Right ventricle myocardium inferior (tissue), 1 donor: ENCODE measurements around the gene RBKS. TPM values are rescaled to one million over a fixed set of nuclear protein-coding genes. Genes with fewer than 3 reads are reported as not detected.

ENCODE experiments used
- ATAC-seq: fragments of 200-7000 bp; cut with Tn5 transposase; one replicate; pipeline ENCODE4 v1.9.1; 2020; ENCODE audit warnings: mild to moderate bottlenecking, moderate library complexity
- DNase-seq: peaks from one replicate; pipeline ENCODE4 v3.0.0; 2021; ENCODE audit errors: missing footprints
- intact Hi-C: fragments of 100-400 bp; cut with DNase I; formaldehyde crosslinking; loops from one replicate; pipeline ENCODE4 v1.11.0; 2022
- total RNA-seq: library from RNA; stranded (reverse); fragmentation: NEBNext Ultra II Directional; extraction: Animal tissue kit (Norgen Biotek cat#: 25700); gene quantifications from one replicate; pipeline ENCODE4 v1.2.1, GENCODE V29; 2021
- donor health status: DM: no; HTN: yes; CAD: no; lungs with severe emphysema.

Gene RBKS
- total RNA-seq, 1 donor from 2014 or later = 4.0 TPM

GRCh38 chr2:27852691-27853090, 37.5 kb downstream of the RBKS start:
- ATAC-seq (no peak), DNase-seq (no peak)
- intact Hi-C loops = no loop called here

DNA sequence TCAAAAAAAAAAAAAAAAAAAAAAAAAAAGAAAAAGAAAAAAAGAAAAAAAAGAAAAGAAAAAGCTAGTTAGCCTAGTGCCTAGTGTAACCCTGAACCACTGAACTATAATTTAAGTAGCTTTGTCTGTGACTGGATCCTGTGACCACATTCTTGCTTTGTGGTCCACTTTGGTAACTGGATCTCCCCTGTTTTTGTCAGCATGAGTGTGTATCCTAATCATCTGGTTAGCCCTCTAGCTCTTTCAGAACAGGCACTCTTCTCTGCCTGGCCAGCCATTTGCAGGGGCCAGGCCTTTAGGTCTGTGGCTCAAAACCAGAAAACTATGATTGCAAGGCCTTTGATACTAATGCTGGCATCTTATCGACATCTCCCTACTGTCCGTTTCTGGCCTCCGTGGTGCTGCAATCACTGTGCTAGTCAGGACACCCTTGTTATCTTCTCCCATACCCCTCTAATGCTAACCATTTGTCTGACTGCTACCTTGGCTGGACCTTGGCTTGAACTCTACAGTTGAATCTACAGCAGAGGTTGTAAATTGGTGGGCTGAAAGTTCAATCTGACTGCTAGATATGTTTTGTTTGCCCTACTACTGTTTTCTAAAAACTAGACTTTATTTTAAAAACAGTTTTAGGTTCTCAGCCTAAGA, 40.5 kb downstream of the RBKS start:
- ATAC-seq (no peak), DNase-seq (no peak)
- intact Hi-C loops = no loop called here

GRCh38 chr2:27847333-27847732, 42.9 kb downstream of the RBKS start:
- ATAC-seq (no peak), DNase-seq (no peak)
- intact Hi-C loops = no loop called here

- intact Hi-C loops = no loop called here
- DNase-seq (no peak), ATAC-seq (no peak)
These were observed 45.3 kb downstream of the RBKS start for GRCh38 chr2:27844821-27845255.

DNA sequence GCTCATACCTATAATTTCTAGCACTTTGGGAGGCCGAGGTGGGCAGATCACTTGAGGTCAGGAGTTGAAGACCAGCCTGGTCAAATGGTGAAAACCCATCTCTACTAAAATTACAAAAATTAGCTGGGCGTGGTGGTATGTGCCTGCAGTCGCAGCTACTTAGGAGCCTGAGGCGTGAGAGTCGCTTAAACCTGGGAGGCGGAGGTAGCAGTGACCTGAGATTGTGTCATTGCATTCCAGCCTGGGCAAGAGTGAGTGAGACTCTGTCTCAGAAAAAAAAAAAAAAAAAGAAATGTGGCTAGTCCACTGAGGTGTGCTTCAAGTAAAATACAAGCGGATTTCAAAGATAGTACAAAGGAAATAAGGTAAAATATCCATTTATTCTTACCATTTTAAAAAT, 46.2 kb downstream of the RBKS start:
- ATAC-seq (no peak), DNase-seq (no peak)
- intact Hi-C loops = no loop called here

GRCh38 chr2:27842894-27843293, 47.3 kb downstream of the RBKS start:
- no peak for ATAC-seq
- intact Hi-C loops = no loop called here
- DNase-seq = no peak

GRCh38 chr2:27839022-27839618, 51.1 kb downstream of the RBKS start:
- intact Hi-C loops = no loop called here
- ATAC-seq (no peak), DNase-seq (no peak)

DNA sequence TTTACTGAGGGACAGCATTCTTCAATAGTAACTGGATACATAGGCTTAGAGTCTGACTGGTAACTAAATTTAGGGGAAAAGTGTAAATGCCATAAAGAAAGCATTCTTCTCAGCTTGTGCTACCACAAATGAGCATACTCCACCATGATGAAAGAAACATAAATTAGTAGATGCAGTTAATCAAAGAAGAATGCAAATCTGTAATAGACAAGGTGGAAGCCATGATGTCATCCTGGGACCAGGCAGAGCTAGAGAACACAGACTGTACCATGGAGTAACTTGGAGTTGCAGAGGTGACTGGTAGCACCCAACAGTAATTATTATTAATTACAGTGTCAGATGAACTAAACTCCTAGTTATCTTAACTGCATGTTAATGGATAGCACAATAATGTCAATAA, 51.7 kb downstream of the RBKS start:
- intact Hi-C loops = no loop called here
- ATAC-seq (no peak), DNase-seq (no peak)

GRCh38 chr2:27833931-27834330, 56.3 kb downstream of the RBKS start:
- DNase-seq (no peak), ATAC-seq (no peak)
- intact Hi-C loops = no loop called here

GRCh38 chr2:27832396-27832795, 57.8 kb downstream of the RBKS start:
- ATAC-seq (no peak), DNase-seq (no peak)
- intact Hi-C loops = no loop called here

DNA sequence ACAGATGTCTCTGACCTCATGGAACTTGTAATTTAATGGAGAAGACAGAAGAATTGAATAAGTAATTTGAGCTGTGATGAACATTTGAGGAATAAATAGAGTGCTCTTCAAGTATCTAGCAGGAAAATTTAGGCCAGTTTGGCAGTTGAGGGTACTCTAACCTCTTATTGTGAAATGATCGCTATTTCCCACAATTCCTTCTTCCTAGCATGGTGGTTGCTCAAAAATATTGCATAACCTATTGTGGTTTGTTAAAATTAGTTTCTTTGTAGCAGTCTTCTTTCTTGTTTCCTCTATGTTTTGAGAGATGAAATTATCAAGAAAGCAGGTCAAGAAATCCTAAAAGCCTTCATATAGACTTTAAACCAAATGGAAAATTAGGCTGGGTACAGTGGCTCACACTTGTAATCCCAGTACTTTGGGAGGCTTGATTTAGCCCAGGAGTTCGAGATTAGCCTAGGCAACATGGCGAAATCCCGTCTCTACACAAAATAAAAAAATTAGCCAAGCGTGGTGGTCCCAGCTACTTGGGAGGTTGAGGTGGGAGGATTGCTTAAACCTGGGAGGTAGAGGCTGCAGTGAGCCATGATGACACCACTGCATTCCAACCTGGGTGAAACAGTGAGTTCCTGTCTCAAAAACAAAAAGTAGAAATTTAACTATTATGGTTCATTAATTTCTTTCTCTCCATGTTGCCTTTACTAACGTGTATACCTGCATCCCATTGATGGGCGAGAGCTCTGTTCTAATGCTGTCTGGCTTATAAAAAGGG, 58.7 kb downstream of the RBKS start:
- DNase-seq (no peak), ATAC-seq (no peak)
- intact Hi-C loops = no loop called here

GRCh38 chr2:27830656-27831055, 59.5 kb downstream of the RBKS start:
- intact Hi-C loops = no loop called here
- no peak for DNase-seq
- no peak for ATAC-seq

GRCh38 chr2:27829791-27830190, 60.4 kb downstream of the RBKS start:
- intact Hi-C loops = no loop called here
- no peak for DNase-seq

GRCh38 chr2:27828305-27828704, 61.9 kb downstream of the RBKS start:
- intact Hi-C loops = no loop called here
- DNase-seq (no peak), ATAC-seq (no peak)

More at GRCh38 chr2:27829791-27830190, 60.4 kb downstream of the RBKS start:
- no peak for ATAC-seq

DNA sequence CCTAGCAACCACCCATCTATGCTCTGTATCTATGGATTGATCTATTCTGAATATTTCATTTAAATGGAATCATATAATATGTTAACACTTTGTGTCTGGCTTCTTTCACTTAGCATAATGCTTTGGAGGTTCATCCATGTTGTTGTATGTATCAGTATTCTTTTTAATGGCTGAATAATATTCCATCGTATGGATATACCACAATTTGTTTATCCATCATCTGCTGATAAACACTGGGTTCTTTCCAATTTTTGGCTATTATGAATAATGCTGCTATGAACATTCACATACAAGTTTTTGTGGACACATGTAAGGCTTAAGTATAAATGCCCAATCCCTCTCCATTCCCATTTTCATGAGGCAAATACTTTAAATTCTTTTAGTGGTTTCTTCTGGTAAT, 65.8 kb downstream of the RBKS start:
- intact Hi-C loops = no loop called here
- DNase-seq (no peak), ATAC-seq (no peak)

- DNase-seq (no peak), ATAC-seq (peak; percentile 73)
- intact Hi-C loops = no loop called here
These were observed 66.6 kb downstream of the RBKS start for GRCh38 chr2:27823569-27823968.

DNA sequence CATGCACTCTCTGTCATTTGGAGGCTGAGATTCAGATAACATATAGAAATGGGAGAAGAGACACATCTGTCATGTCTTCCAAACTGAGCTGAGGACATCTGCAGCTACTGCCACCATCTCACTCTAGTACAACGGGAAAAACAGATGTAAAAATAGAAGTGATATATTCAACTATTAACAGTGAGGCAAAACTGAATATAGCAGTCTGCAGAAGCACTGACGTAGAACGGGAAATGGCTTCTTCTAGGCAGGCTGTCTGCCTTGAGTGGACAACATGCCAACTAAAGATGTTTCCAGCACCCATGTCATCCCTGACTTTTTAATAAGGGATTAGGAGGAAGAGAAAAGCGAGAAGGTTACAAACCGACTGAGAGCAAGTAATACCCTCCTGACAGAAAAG, 67.1 kb downstream of the RBKS start:
- DNase-seq (no peak), ATAC-seq (peak; percentile 71)
- intact Hi-C loops = no loop called here

- no peak for ATAC-seq
- DNase-seq = no peak
- intact Hi-C loops = no loop called here
These were observed 68.1 kb downstream of the RBKS start for GRCh38 chr2:27822049-27822448.

- DNase-seq (no peak), ATAC-seq (no peak)
- intact Hi-C loops = no loop called here
These were observed 74.2 kb downstream of the RBKS start for GRCh38 chr2:27815860-27816438.

DNA sequence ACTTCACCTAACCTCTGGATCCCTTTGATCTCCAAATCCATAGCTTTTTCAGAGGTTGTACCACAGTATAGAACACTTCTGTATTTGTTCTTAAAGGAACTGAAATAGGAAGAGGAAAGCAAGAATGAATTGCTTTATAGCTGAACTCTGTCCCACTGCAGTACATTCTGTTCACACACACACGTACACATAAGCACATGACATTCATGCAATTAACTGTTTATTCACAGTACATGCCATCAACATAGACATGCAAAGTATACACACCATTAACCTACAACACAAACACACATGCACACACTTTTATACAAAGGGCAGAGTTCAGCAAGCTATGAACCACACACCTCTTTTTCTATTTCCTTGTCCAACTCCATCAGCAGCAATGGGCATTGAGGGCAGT, 75.4 kb downstream of the RBKS start:
- DNase-seq = no peak
- no peak for ATAC-seq
- intact Hi-C loops = no loop called here
